Astrocyte of the spinal cord (primary cell): Measurements from ENCODE around the gene SCYL1.

ENCODE experiments used
- DNase-seq: peaks from one replicate; pipeline ENCODE4 v3.0.0; 2011; ENCODE audit warnings: low read depth, low spot score
- H3K4me3 ChIP-seq: 2 replicates; pipeline ENCODE4 v1.5.1; 2011; ENCODE audit warnings: low read depth, mild to moderate bottlenecking, low read length, moderate library complexity
- CTCF ChIP-seq: IDR thresholded peaks from 2 replicates; pipeline ENCODE4 v1.5.1; 2012; ENCODE audit warnings: low read depth, mild to moderate bottlenecking, low read length, inconsistent platforms
- in situ Hi-C: cut with HindIII; loops from 2 replicates; pipeline ENCODE4 v1.10.0; 2017; ENCODE audit warnings: low sequenced_read_pairs

The SCYL1 gene

GRCh38 chr11:65584723-65585171, 59.9 kb downstream of the SCYL1 start:
- H3K4me3 ChIP-seq = no peak overlapping the region
- TF ChIP-seq CTCF = no peak
- in situ Hi-C loops = no loop called here
- DNase-seq = no peak

GRCh38 chr11:65585396-65586246, 60.7 kb downstream of the SCYL1 start:
- DNase-seq = no peak
- no peak overlapping the region for H3K4me3 ChIP-seq
- in situ Hi-C loops = no loop called here
- no peak for TF ChIP-seq CTCF

- TF ChIP-seq CTCF = no peak
- H3K4me3 ChIP-seq = no peak overlapping the region
- in situ Hi-C loops = no loop called here
- no peak for DNase-seq
These were observed 61.4 kb downstream of the SCYL1 start for GRCh38 chr11:65586247-65586630.

GRCh38 chr11:65586676-65587075, 61.8 kb downstream of the SCYL1 start:
- in situ Hi-C loops = no loop called here
- DNase-seq = no peak
- H3K4me3 ChIP-seq = no peak overlapping the region
- TF ChIP-seq CTCF = no peak
